ENCODE results near the gene ADK. TPM values are rescaled to one million over a fixed set of nuclear protein-coding genes. Genes with fewer than 3 reads are reported as not detected.

The ADK gene
- total and polyA plus RNA-seq, 2 of the 4 experiments (the other 2 are of a cell fraction): 30.6 to 40.9 TPM

GRCh38 chr10:74599672-74600071 is 448.7 kb downstream of the ADK start:
- no peak overlapping the region for H3K27ac ChIP-seq (ENCODE audit: insufficient read depth, low read length)
- H3K4me1 ChIP-seq (ENCODE audit: control insufficient read depth, insufficient read depth, low read length): no peaks in the 10 kb centered on the region
- no peak overlapping the region for H2AK9ac ChIP-seq (replicated peaks; ENCODE audit: low read depth, low read length, poor library complexity)
- in situ Hi-C loops (cut with MboI; ENCODE audit: low sequenced_read_pairs) (no loop called here), dilution Hi-C loops (cut with HindIII; ENCODE audit: low sequenced_read_pairs, unreplicated experiment) (no loop called here), intact Hi-C loops (cut with micrococcal nuclease) (no loop called here)
- no peak overlapping the region for H3K56ac ChIP-seq (ENCODE audit: extremely low read depth, insufficient read depth, low read length)
- no peak overlapping the region; a peak in 1 of 4 replicates for H4K8ac ChIP-seq (ENCODE audit: low read depth in 2 of 2, low read length in 2 of 2)
- H3K36me3 ChIP-seq (ENCODE audit: control insufficient read depth, insufficient read depth, low read length): no peaks in the 10 kb centered on the region
- no peaks in the 10 kb centered on the region for H3K79me1 ChIP-seq (ENCODE audit: low read depth in 1 of 2, low read length in 2 of 2)
- H4K20me1 ChIP-seq (ENCODE audit: insufficient read depth, low read length): no peaks in the 10 kb centered on the region
- DNase-seq (no peak), ATAC-seq (ENCODE audit: low read depth) (no peak)
- POLR2A ChIA-PET (ENCODE audit: unreplicated experiment): no interaction called here
- no peak overlapping the region for H3K23ac ChIP-seq (ENCODE audit: low read depth, low read length)
- H4K91ac ChIP-seq (ENCODE audit: insufficient read depth, low read depth, low read length): no peak overlapping the region
- H2BK5ac ChIP-seq (ENCODE audit: low read depth, low read length, poor library complexity, severe bottlenecking): no peak overlapping the region
- no peak overlapping the region for H2AK5ac ChIP-seq (ENCODE audit: low read depth, low read length)
- no peaks in the 10 kb centered on the region for H3K9me3 ChIP-seq (ENCODE audit: control insufficient read depth, insufficient read depth, low read length)
- H3K18ac ChIP-seq (ENCODE audit: low read depth, low read length): no peak overlapping the region
- no peak overlapping the region for H2BK20ac ChIP-seq (ENCODE audit: low read depth, low read length)
- no TSS peak for BruUV-seq (replicated peaks)
- peaks cover 3% of the 10 kb centered on the region; the same call in 1 of the 2 replicates for H3K9me1 ChIP-seq (ENCODE audit: insufficient read depth, low read length)
- H2AFZ ChIP-seq (replicated peaks; ENCODE audit: low read length, poor library complexity): no peak overlapping the region
- no peak overlapping the region for H3K9ac ChIP-seq (ENCODE audit: low read depth, low read length)
- no peak for TF ChIP-seq SMC3 (IDR thresholded peaks at IDR 0.05; ENCODE audit: low read depth, low read length)
- peak; percentile 78 for TF ChIP-seq MAFK (IDR thresholded peaks at IDR 0.05; ENCODE audit: low read depth, low read length)
- no peak overlapping the region for H2BK15ac ChIP-seq (ENCODE audit: low read depth, low read length)
- H3K27me3 ChIP-seq (ENCODE audit: control insufficient read depth, insufficient read depth, low read length): no peaks in the 10 kb centered on the region
- H3K4ac ChIP-seq (ENCODE audit: low read depth, low read length): no peak overlapping the region
- H2BK120ac ChIP-seq (ENCODE audit: low read depth, low read length): no peak overlapping the region
- H3K4me2 ChIP-seq (ENCODE audit: low read depth, low read length): no peak overlapping the region
- H3K4me3 ChIP-seq (ENCODE audit: insufficient read depth, low read depth, low read length): no peak overlapping the region
- H4K5ac ChIP-seq (ENCODE audit: low read depth, low read length): no peak overlapping the region
- no peak overlapping the region for H3K14ac ChIP-seq (replicated peaks; ENCODE audit: low read depth, low read length)
- CTCF ChIA-PET: no interaction called here

All from IMR-90 (cell line).